Measurements from ENCODE around the gene SNED1.

Gene SNED1

GRCh38 chr2:241125626-241126025 is 127.2 kb downstream of the SNED1 start:
- Histone ChIP-seq H3K14ac (ENCODE audit: low read length) (no peak overlapping the region), H4K8ac (ENCODE audit: low read depth, low read length) (peak overlapping the region; percentile 96), H3K79me1 (ENCODE audit: low read depth, low read length) (peaks cover 2% of the 10 kb centered on the region), H2BK15ac (ENCODE audit: low read length) (no peak overlapping the region), H2AFZ (ENCODE audit: low read length) (no peak overlapping the region), H3K27me3 (ENCODE audit: control insufficient read depth in 3 of 3, insufficient read depth in 3 of 3, low read depth in 1 of 3, low read length in 3 of 3) (no peaks in the 10 kb centered on the region), H3K9ac (ENCODE audit: low read depth, low read length, poor library complexity) (no peak overlapping the region), H3K4me3 (ENCODE audit: low read length in 2 of 2) (no peak overlapping the region), H3K4me1 (ENCODE audit: control insufficient read depth in 2 of 2, insufficient read depth in 1 of 2, low read depth in 1 of 2, low read length in 2 of 2) (no peaks in the 10 kb centered on the region), H2BK120ac (ENCODE audit: low read depth, low read length) (no peak overlapping the region), H3K9me3 (replicated peaks in 1 of 2; ENCODE audit: control insufficient read depth in 2 of 2, insufficient read depth in 1 of 2, low read depth in 1 of 2, low read length in 2 of 2) (no peaks in the 10 kb centered on the region), H4K91ac (ENCODE audit: low read depth, low read length, poor library complexity) (no peak overlapping the region), H2BK5ac (ENCODE audit: low read length) (no peak overlapping the region), H2BK12ac (ENCODE audit: low read length) (no peak overlapping the region), H3K18ac (ENCODE audit: low read length) (no peak overlapping the region), H3K36me3 (replicated peaks in 1 of 2; ENCODE audit: control insufficient read depth in 2 of 2, insufficient read depth in 2 of 2, low read length in 2 of 2) (peaks cover 19 to 78% of the 10 kb centered on the region in 2 donors), H3K4ac (ENCODE audit: low read length) (no peak overlapping the region), H2AK5ac (ENCODE audit: low read depth, low read length) (no peak overlapping the region), H3K27ac (replicated peaks; ENCODE audit: low read length) (no peak overlapping the region), H3K23ac (ENCODE audit: low read depth, low read length, poor library complexity) (peak overlapping the region; percentile 73), H3K4me2 (ENCODE audit: insufficient read depth, low read length, poor library complexity, severe bottlenecking) (no peak overlapping the region)
- WGBS, 2 donors (ENCODE audit: extremely low coverage in 2 of 2, insufficient read length in 2 of 2, insufficient replicate concordance in 1 of 2) = no CpG with 5 or more reads among the region's 13 CpGs
- no peak for DNase-seq (ENCODE audit: low spot score)

GRCh38 chr2:241126201-241126611 is 127.8 kb downstream of the SNED1 start:
- Histone ChIP-seq H4K8ac (ENCODE audit: low read depth, low read length) (no peak overlapping the region), H3K18ac (ENCODE audit: low read length) (no peak overlapping the region), H3K4ac (ENCODE audit: low read length) (no peak overlapping the region), H2AK5ac (ENCODE audit: low read depth, low read length) (no peak overlapping the region), H4K91ac (ENCODE audit: low read depth, low read length, poor library complexity) (no peak overlapping the region), H2BK15ac (ENCODE audit: low read length) (no peak overlapping the region), H2BK120ac (ENCODE audit: low read depth, low read length) (no peak overlapping the region), H3K4me2 (ENCODE audit: insufficient read depth, low read length, poor library complexity, severe bottlenecking) (no peak overlapping the region), H3K9me3 (replicated peaks in 1 of 2; ENCODE audit: control insufficient read depth in 2 of 2, insufficient read depth in 1 of 2, low read depth in 1 of 2, low read length in 2 of 2) (no peaks in the 10 kb centered on the region), H3K4me1 (ENCODE audit: control insufficient read depth in 2 of 2, insufficient read depth in 1 of 2, low read depth in 1 of 2, low read length in 2 of 2) (no peaks in the 10 kb centered on the region), H2AFZ (ENCODE audit: low read length) (no peak overlapping the region), H2BK5ac (ENCODE audit: low read length) (no peak overlapping the region), H3K9ac (ENCODE audit: low read depth, low read length, poor library complexity) (no peak overlapping the region), H3K23ac (ENCODE audit: low read depth, low read length, poor library complexity) (no peak overlapping the region), H3K4me3 (ENCODE audit: low read length in 2 of 2) (no peak overlapping the region), H3K79me1 (ENCODE audit: low read depth, low read length) (peaks cover 2% of the 10 kb centered on the region), H3K27me3 (ENCODE audit: control insufficient read depth in 3 of 3, insufficient read depth in 3 of 3, low read depth in 1 of 3, low read length in 3 of 3) (no peaks in the 10 kb centered on the region), H2BK12ac (ENCODE audit: low read length) (no peak overlapping the region), H3K14ac (ENCODE audit: low read length) (no peak overlapping the region), H3K27ac (replicated peaks; ENCODE audit: low read length) (no peak overlapping the region), H3K36me3 (replicated peaks in 1 of 2; ENCODE audit: control insufficient read depth in 2 of 2, insufficient read depth in 2 of 2, low read length in 2 of 2) (peaks cover 19 to 76% of the 10 kb centered on the region in 2 donors)
- DNase-seq (ENCODE audit: low spot score) = no peak
- WGBS, 2 donors (ENCODE audit: extremely low coverage in 2 of 2, insufficient read length in 2 of 2, insufficient replicate concordance in 1 of 2) = no CpG with 5 or more reads among the region's 21 CpGs

DNA sequence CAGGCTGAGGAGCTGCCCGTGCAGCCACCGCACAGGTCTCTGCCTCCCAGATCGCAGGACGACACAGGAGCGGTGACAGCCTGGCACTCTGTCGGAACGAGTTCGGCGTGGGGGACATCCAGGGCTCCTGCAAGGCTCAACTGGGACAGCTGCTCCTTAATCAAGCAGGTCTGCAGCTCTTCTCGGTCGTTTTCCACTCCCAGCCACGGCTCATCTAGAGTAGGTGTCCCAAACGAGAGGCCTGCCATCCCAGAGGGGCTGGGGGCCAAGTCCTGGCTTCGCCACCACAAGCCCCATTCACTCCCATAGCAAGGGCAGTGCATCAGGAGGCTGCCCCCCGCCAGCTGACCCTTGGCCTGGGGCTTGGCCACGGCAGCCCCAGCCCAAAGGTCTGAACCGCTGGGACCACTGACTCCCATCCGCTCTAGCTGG is 128.4 kb downstream of the SNED1 start:
- Histone ChIP-seq H3K79me1 (ENCODE audit: low read depth, low read length) (peaks cover 5% of the 10 kb centered on the region), H4K8ac (ENCODE audit: low read depth, low read length) (no peak overlapping the region), H3K27ac (replicated peaks; ENCODE audit: low read length) (no peak overlapping the region), H3K27me3 (ENCODE audit: control insufficient read depth in 3 of 3, insufficient read depth in 3 of 3, low read depth in 1 of 3, low read length in 3 of 3) (no peaks in the 10 kb centered on the region), H2BK5ac (ENCODE audit: low read length) (no peak overlapping the region), H3K9ac (ENCODE audit: low read depth, low read length, poor library complexity) (no peak overlapping the region), H2BK15ac (ENCODE audit: low read length) (no peak overlapping the region), H3K4me2 (ENCODE audit: insufficient read depth, low read length, poor library complexity, severe bottlenecking) (no peak overlapping the region), H3K14ac (ENCODE audit: low read length) (no peak overlapping the region), H3K4me3 (ENCODE audit: low read length in 2 of 2) (no peak overlapping the region), H4K91ac (ENCODE audit: low read depth, low read length, poor library complexity) (no peak overlapping the region), H3K4ac (ENCODE audit: low read length) (no peak overlapping the region), H3K9me3 (replicated peaks in 1 of 2; ENCODE audit: control insufficient read depth in 2 of 2, insufficient read depth in 1 of 2, low read depth in 1 of 2, low read length in 2 of 2) (peaks cover 0 to 2% of the 10 kb centered on the region in 2 donors), H2AK5ac (ENCODE audit: low read depth, low read length) (no peak overlapping the region), H3K36me3 (replicated peaks in 1 of 2; ENCODE audit: control insufficient read depth in 2 of 2, insufficient read depth in 2 of 2, low read length in 2 of 2) (peaks cover 19 to 76% of the 10 kb centered on the region in 2 donors), H2BK12ac (ENCODE audit: low read length) (no peak overlapping the region), H3K4me1 (ENCODE audit: control insufficient read depth in 2 of 2, insufficient read depth in 1 of 2, low read depth in 1 of 2, low read length in 2 of 2) (no peaks in the 10 kb centered on the region), H2BK120ac (ENCODE audit: low read depth, low read length) (no peak overlapping the region), H2AFZ (ENCODE audit: low read length) (no peak overlapping the region), H3K18ac (ENCODE audit: low read length) (no peak overlapping the region), H3K23ac (ENCODE audit: low read depth, low read length, poor library complexity) (no peak overlapping the region)
- no peak for DNase-seq (ENCODE audit: low spot score)
- no CpG with 5 or more reads among the region's 18 CpGs for WGBS, 2 donors (ENCODE audit: extremely low coverage in 2 of 2, insufficient read length in 2 of 2, insufficient replicate concordance in 1 of 2)

- Histone ChIP-seq H2AFZ (ENCODE audit: low read length) (no peak overlapping the region), H3K27ac (replicated peaks; ENCODE audit: low read length) (no peak overlapping the region)
- WGBS, 2 donors (ENCODE audit: extremely low coverage in 2 of 2, insufficient read length in 2 of 2, insufficient replicate concordance in 1 of 2) = no CpG with 5 or more reads among the region's 8 CpGs
These were observed 129.8 kb downstream of the SNED1 start for GRCh38 chr2:241128266-241128665.

More at GRCh38 chr2:241128266-241128665, 129.8 kb downstream of the SNED1 start:
- no peak overlapping the region for H3K14ac ChIP-seq (ENCODE audit: low read length)
- H4K91ac ChIP-seq (ENCODE audit: low read depth, low read length, poor library complexity) = no peak overlapping the region
- H2AK5ac ChIP-seq (ENCODE audit: low read depth, low read length) = no peak overlapping the region
- H3K4me2 ChIP-seq (ENCODE audit: insufficient read depth, low read length, poor library complexity, severe bottlenecking) = no peak overlapping the region
- H3K9me3 ChIP-seq (replicated peaks in 1 of 2; ENCODE audit: control insufficient read depth in 2 of 2, insufficient read depth in 1 of 2, low read depth in 1 of 2, low read length in 2 of 2) = peaks cover 0 to 2% of the 10 kb centered on the region in 2 donors
- H3K4ac ChIP-seq (ENCODE audit: low read length) = no peak overlapping the region
- H3K4me1 ChIP-seq (ENCODE audit: control insufficient read depth in 2 of 2, insufficient read depth in 1 of 2, low read depth in 1 of 2, low read length in 2 of 2) = no peaks in the 10 kb centered on the region
- peaks cover 5% of the 10 kb centered on the region for H3K79me1 ChIP-seq (ENCODE audit: low read depth, low read length)
- H3K27me3 ChIP-seq (ENCODE audit: control insufficient read depth in 3 of 3, insufficient read depth in 3 of 3, low read depth in 1 of 3, low read length in 3 of 3) = no peaks in the 10 kb centered on the region
- H2BK15ac ChIP-seq (ENCODE audit: low read length) = no peak overlapping the region
- H3K9ac ChIP-seq (ENCODE audit: low read depth, low read length, poor library complexity) = no peak overlapping the region
- H4K8ac ChIP-seq (ENCODE audit: low read depth, low read length) = no peak overlapping the region
- H2BK5ac ChIP-seq (ENCODE audit: low read length) = no peak overlapping the region
- H2BK120ac ChIP-seq (ENCODE audit: low read depth, low read length) = no peak overlapping the region
- H3K23ac ChIP-seq (ENCODE audit: low read depth, low read length, poor library complexity) = no peak overlapping the region
- H2BK12ac ChIP-seq (ENCODE audit: low read length) = no peak overlapping the region
- H3K36me3 ChIP-seq (replicated peaks in 1 of 2; ENCODE audit: control insufficient read depth in 2 of 2, insufficient read depth in 2 of 2, low read length in 2 of 2) = peaks cover 14 to 77% of the 10 kb centered on the region in 2 donors
- H3K4me3 ChIP-seq (ENCODE audit: low read length in 2 of 2) = peak overlapping the region in 1 of 2 donors; percentile 15
- no peak overlapping the region for H3K18ac ChIP-seq (ENCODE audit: low read length)
- DNase-seq (ENCODE audit: low spot score) = no peak
